ENCODE results near the gene PCDH9.

PCDH9 gene

DNA sequence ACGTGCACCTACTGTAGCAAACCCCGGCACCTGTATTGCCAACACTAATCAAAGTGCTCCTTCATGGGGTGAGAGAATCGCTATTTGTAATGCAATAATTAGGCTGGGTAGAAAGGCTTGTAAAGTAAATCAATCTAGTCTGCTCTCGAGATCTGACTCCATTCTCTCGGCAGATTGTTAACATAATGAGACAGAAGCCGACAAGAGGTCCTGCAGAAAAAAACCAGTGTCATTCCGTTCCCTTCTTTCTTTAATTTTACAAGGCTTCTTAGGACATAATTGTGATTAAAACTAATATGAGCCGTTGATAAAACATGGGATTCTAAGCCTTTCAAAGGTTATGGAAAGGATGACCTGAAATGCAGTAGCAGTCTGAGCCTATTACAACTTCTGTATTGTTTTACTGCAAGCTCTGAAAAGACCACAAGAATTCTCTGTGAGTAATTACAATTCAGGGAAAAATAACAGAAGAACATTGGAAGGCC is 530.0 kb downstream of the PCDH9 start:
- peak; percentile 44 for DNase-seq

DNA sequence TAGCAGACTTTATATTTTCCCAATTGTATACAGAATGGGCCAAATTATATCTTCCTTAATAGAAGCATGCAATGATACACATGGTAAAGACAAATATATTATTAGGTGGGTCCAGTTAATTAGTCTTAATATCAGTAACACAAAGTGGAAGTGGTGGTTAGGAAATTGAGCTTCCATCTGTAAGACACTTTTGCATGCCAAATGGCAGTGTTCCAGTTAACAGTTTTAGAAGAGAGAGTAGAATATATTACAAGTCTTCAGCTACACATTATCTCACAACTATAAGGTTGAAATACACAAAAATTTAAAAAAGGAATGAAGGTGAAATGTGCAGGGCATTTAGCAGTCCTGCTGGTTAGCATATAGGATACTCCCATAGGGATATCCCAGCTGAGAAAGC is 536.5 kb downstream of the PCDH9 start:
- no peak for DNase-seq

DNA sequence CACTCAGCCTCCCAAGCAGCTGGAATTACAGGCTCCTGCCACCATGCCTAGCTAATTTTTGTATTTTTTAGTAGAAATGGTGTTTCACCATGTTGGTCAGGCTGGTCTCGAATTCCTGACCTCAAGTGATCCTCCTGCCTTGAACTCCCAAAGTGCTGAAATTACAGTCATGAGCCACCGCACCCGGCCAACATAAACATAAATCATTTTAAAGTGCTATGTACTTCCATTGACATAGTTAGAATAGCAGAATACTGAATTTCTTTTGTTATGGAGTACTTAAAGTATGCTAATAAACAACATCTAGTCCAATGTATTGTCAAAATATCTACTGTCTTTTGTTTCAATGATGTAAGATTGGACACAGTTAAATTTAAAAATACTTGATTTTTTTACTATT is 539.0 kb downstream of the PCDH9 start:
- no peak for DNase-seq

DNA sequence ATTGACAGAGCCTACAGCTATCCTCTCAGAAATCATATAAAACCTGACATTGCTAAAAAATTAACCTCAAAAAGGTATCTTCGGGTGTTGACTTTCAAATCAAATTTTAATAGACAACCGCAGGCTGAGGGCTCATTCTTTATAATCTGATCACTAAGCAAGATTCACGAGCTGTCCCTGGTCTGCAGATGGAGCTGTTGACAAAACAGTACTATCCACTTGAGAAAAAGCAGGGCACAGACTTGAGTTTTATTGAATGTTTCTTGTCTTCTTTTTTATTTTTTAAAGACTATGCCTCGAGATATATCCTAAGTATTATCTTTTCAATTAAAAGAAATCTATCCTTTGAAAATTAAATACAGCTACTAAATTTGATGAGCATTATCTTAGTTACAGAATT is 540.5 kb downstream of the PCDH9 start:
- peak; percentile 68 for DNase-seq

DNA sequence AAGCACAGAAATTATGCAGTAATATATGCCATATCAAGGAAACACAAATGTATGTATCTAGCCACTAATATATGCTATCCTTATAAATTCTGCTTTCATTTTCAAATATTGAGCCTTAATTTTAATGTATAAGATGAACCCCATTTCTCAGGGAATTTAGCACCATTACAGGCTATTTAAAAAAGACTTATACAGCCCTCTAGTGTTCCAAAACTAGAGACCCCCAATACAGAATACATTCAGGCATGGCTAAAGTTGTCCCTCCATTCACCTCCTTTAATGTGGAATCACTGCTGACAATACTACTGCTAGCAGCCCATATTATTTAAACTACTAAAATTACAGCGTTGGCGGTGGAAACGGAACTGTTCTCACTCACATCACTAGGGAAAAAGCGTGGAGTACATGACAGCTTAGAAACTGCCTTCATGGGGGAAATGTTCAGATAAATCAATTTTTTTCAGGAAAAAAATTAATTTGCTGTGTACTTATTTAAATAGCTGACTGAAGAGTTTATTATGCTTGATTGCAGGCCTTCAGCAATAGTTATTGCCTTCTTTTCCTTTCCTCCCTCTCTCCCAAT is 541.0 kb downstream of the PCDH9 start:
- DNase-seq, result peak; percentile 49

DNA sequence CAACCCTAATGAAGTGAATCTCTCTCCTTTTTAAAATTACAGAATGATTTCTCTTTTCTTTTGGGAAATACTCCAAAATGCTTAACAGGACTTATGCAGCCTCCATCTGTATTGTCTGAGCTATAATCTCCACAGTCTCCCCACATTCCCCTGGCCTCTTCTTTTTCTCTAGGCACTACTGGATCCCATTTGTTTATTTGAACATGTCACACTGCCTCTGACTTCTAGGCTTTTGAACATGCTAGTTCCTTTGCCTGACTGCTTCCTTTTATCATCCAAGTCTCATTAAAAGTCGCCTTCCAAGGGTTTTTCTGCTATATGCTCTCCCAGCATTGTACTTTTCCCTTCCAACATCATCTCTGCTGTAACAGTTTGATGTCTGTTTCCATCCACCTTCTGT is 548.7 kb downstream of the PCDH9 start:
- DNase-seq, result no peak

DNA sequence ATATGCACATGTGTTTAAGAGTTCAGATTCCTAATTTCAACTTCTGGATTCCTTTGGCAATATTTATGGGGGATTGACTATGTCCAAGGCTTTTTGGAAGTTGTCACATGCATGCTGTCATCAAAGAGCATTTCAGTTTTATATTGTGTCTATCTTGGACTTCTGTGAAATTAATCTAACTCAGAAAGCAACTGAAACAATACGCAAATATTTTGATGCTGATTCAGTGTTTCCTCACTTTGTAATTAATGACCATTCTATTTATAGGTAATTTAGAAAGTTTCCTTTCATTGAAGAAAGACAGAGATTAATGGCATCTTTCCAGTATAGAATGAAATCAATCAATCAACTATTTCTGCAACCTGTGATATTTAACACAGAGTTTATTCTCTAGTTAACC is 550.1 kb downstream of the PCDH9 start:
- DNase-seq, result no peak

DNA sequence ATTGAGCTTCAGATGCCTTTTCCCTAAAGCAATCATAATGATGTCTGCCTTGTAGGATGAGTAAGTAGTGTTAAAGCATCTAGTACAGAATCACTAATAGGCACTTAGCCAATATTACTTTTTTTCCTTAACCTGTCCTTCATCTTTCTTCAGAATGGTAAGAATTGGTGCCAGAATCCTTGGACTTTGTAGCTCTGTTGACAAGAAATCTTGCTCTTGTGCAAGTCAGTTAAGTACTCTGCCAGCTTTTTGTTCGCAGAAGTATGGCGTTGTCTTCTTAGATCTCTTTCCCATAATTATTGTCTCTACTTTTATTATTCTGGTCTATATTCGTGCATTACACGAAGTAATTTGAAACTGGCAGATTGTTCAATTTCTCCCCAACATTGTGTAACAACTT is 554.5 kb downstream of the PCDH9 start:
- DNase-seq, result no peak

DNA sequence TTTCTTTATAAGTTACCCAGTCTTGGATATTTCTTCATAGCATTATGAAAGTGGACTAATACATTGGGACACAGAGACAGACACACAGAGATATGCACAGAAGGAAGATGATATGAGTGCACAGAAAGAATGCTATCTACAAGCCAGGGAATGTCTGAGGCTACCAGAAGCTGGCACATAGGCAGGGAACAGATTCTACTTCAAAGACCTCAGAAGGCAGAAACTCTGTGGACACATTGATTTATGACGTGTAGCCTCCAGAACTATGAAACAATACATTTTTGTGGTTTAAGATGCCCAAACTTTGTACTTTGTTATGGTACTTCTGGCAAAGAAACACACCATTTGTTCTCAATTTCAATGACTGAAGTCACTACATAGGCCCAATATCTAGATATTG is 556.7 kb downstream of the PCDH9 start:
- no peak for DNase-seq

DNA sequence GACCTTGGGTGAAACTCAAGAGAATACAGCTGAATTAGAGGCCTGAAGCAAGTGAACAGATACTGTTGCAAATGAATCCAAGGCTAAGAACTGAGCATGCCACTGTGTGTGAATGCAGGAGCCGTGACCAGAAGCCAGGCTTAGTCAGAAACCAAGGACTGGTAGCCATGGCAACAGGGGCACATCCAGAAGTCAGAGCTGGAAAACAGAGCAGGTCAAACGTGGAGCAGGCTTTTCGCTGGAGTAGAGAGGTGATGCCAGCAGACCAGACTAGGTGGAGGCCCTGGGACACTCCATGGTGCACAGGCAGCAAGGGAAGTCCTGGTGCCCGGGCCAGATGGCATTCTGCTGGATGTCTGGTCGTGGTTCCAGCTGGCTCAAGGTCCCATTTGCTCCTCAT is 564.1 kb downstream of the PCDH9 start:
- DNase-seq, result peak; percentile 69

DNA sequence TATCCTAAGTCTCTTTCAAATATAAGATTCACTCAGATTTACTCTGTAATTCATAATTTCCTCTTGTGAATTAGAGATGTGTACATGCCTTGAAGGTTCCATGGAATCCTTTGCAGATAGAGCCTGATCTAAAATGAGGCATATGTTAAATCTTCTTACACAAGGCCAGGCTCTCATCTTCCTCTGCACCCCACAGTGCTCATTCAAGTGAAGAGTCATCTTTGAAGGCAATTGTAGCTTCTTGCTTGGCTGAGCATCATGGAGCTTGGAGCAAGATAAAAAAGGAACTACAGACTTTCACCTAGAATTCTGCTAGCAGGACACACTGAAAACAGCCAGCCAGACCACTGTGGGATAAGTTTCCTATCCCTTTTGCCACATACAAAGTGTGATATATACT is 566.4 kb downstream of the PCDH9 start:
- no peak for DNase-seq

DNA sequence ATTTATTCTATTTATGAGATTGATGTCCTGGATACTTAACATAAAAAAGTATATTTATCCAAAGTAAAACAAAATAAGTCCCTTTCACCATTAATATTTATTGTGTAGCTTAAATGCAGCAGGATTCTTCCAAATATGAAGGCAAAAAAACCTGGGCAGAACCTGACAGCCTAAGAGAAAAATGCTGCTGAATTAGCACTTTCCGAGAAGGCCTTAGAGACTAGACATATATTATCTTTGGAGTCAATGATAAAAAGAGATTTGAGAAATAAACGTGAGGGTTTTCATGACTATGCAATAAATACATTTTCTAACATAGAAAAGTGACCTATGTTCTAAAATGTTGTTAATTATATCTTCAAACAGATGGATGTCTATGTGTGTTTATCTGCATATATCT is 566.9 kb downstream of the PCDH9 start:
- no peak for DNase-seq

DNA sequence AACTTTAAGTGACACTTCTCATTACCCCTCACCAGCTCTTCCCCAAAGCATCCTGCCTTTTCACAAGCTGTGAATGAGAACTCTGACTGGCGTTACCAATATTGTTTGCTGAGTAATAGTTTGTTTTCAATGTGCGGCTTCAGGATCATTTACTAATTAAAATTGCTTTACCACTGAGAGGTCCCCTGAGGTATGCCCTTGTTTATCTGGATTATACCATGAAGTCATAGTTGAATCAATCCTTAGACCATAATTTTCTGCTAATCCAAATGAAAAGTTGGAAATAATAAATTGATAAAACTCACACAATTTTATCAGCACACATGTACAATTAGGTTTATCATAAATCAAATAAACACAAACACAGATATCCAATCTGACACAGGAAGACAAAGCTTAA is 568.8 kb downstream of the PCDH9 start:
- no peak for DNase-seq

DNA sequence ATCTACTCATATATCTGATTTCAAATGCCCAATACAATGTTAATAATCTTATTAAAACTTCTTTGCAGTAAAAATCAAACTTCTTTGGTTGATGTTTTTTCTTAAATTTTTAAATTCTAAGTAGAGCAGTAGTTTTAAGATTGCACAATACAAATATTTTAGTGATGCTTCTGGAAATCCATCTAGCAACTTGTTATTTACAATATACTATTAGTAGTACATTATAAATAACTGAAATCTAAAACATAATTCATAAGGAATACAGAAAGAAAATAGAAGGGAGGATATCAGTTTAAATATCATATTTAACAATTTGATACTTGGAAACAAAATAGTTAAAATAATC is 569.7 kb downstream of the PCDH9 start:
- DNase-seq, result no peak

DNA sequence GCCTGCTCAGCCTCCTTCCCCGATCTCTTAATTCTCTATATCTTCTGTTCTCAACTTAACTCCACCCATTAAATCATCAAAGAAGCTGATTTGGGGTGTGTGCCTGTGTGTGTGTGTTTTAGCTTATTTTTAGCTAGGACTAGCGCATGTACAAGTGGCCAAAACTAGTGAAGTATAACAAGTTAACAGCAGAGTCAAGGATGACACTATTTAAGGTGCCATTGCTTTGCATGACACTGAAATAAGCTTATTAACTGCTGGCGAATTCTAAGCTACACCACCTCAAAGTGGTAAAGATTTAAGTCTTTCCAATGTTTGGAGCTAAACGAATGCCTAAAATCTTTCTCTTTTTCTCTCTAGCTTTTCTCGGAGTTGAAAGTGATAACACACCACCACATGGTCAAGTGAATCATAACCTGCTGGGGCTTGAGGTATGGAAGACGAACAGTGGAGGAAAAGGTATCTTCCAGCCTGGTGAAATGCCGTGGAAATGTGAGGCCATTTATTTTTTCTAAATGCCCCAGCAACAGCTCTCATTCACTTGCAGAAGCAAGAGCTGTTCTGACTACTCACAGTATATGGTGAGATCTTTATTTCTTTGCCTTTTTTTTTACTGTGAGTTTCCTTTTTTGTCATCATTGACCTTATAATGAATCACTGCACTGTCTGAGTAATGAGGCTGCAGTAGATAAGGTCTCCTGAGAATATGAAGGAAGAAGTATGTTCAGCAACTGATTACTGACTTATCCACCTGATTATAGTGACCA is 570.3 kb downstream of the PCDH9 start:
- DNase-seq, result no peak

DNA sequence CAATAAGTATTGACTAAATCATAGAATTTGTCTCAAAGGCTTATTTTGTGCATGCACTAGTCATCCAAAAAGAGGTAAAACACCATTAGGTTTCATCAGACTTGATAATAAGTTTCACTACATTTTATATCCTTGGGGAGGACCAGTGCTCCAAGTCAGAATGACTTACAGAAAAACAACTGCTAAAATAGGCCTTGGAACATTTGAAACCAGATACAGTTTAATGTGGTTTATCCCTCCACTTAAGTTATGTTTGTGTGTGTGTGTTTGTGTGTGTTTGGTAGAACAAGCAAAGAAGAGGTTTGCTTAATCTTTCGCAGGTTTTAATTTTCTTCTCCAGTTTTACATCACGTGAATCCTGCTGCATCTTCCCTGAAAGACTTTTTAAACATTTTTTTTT is 570.9 kb downstream of the PCDH9 start:
- no peak for DNase-seq

DNA sequence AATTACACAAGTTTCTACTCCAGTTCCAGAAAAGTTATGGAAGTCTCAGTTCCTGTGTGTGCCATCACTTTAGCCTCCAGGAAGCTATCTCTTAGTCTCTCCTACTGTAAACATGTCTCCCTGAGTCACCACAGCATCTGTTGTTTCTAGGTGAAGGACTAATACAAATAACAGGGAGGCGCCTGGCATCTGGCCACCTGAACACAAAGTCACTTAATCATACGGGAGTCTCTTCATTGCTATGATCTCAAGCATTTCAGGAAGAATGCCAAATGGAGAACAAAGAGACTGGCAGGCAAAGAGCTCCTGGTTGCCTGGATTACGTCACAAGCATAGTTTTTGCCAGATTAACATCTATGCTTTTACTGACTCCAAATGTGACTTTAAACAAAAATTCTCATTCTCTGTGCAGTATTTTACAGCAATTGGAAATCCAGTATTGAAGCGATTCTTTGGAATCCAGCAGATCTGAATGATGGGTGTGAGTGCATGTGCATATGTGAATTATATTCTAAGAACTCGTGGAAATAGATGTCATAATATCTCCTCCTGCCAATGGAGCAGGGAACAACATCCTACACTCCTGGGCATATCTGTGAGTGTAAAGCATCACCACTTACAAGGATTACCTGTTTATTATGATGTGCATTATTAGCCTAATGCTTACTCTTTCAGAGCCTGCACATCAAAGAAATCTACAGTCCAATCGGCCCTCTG is 572.8 kb downstream of the PCDH9 start:
- peak; percentile 99 for DNase-seq

DNA sequence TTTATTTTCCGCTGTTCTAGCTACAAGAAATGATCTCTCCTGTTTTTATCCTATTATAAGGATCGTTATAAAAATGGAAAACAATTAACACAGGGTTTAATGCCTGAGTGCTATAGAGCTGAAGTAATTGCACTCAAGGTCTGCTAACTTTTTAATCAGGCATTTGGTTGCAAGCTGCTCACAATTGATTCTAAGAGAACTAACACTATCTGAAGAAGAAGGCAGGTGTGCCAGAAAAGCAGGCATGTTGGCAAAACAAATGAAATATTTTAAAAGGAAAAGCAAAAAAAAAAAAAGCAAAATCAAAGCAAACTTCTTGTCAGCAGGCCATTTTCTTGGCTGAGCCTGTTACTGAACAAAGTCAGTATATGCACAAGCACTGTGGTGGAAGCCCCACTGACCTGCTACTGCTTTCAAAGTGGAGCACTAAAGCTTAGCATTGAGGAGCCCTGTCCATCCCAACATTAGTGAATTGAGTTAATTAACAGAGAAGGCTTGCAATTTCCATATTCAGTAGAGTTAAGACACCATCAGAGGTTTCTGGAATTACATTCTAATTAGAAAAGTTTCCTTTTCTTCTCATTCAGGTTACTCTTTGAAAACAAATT is 574.2 kb downstream of the PCDH9 start:
- DNase-seq, result peak; percentile 23

DNA sequence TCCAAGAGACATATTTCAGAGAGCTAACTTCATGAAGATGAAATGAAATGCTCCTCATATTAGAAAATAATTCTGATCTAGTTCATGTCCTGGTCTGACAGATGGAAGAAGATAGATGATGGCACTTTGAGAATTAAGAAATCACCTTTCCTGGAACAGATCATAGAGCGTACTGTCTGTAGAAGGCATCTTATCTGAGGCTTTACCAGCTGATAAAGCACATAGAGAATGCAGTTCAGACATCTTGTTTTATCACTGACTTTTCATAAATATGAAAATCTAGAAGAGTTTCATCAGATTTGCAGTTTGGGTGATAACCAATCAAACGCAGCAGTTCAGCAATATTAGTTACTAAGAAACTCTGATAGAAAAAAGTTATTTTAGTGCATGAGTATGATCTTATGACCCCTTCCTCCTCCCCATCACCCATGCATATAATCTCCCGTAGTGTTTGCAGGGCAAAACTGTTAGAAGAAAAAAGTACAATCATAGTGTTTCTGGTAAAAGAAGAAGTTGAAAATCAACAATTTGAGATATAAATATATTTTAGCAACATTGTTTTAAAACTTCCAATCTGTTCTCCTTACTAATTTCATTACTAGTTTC is 585.2 kb downstream of the PCDH9 start:
- no peak for DNase-seq

DNA sequence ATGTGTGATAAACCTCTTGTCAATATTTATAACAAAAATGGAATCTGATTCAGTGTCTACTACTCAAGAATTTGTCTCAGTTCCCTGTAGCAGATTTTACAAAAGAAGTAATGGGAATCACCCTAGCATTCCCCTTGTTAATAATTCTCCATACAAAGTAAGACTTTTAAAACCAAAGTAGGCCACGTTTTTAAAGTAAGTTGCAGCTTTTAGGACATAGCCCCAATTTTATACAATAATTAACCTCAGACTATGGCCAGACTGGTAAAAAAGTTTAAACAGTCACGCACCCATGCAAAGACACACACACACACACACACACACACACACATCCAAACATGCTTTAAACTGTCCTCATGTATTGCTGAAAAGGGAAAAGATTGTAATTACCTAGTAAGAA is 589.9 kb downstream of the PCDH9 start:
- DNase-seq, result no peak

DNA sequence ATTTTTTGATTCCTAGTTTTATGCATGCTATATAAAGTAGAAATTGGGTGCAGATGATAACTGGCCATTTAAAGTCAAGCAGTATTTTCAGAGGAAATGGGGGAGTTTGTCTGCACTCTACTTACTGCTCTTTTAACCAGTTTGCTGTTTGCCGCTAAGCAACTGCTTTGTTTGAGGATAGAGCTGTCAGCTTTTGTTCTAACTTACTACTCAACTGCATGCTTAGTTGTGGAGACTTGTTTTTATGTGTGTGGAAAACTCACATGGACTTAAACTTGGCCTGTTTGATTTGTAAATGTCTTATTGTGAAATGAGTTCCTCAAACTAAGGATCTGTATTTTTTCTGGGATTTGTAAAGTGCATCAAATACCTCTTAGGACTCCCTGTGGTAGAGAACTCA is 591.1 kb downstream of the PCDH9 start:
- DNase-seq, result no peak

DNA sequence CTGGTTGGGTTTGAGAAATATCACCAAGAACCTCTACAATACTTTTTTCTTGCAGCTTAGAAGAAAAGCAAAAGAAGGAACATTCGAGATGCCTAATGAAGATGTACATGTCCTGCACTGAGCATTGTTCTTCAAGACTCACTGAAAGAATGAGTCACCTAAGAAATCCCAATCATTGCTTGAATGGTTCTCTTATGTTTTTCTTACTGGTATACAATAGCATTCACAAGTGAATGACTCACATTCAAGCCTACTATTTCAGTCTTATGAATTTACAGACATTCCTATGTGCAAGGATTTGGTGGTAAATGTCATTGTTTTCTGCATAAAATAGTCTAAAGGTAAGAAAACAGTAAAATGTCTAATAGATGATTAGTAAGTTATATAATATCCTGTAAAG is 594.6 kb downstream of the PCDH9 start:
- no peak for DNase-seq

DNA sequence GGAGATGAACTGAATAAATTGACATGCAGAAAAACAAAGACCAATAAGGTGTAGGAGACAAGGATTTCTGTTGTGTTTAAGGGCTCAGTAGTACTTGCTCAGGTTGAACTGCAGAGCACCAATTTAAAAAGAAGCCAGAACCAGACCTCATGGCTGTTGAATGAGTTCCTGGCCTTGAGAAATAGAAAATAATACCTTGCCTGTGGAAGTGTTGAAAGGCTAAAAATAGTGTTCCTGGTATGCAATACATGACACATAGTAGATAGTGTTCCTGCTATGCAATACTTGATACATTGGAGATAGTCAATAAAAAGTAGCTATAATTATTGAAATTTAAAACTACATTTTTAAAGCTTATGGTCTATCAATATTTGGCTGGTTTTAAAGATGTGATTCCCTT is 595.8 kb downstream of the PCDH9 start:
- DNase-seq, result no peak

DNA sequence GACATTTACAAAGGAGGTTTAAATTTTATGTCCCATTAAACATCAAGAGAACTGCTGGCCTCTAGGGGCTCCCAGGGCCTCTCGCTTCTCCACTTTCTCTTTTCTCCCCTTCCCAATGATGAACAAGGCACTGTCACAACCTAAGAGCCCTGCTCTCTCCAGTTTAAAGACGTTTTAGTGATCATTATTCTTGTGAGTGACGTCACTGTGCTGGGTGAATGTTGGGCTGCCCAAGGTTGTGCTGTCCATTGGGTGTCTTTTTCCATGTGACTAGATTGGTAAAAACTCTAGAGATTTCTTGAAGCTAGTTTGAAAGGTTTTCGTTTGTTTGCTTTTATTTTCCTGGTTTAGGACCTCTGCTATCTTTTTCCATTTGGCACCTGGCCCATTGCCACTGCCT is 602.6 kb downstream of the PCDH9 start:
- no peak for DNase-seq
